ENCODE measurements around the gene FLNB.
A peak's percentile ranks its signal among the peaks of the same experiment; 100 is the strongest.
"Not testable (repeated sequence)": the region's sequence is repeated elsewhere in the genome, so short reads cannot be mapped to it uniquely, and the experiment has no call there.

Gene FLNB

DNA sequence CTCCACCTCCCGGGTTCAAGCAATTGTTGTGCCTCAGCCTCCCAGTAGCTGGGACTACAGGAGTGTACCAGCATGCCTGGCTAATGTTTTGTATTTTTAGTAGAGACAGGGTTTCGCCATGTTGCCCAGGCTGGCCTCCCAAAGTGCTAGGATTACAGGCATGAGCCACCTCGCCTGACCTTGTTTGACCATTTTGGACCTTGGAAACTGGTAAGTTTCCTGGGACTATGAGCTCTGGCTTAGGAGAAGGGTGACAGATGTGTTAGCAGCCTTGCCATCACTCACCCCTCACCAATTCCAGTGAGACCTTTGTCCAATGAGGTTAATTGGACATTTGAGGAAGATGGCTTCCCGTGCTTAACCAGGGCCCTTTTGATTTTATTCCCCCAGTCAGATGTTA is 182.7 kb downstream of the FLNB start:
- no peak for DNase-seq

DNA sequence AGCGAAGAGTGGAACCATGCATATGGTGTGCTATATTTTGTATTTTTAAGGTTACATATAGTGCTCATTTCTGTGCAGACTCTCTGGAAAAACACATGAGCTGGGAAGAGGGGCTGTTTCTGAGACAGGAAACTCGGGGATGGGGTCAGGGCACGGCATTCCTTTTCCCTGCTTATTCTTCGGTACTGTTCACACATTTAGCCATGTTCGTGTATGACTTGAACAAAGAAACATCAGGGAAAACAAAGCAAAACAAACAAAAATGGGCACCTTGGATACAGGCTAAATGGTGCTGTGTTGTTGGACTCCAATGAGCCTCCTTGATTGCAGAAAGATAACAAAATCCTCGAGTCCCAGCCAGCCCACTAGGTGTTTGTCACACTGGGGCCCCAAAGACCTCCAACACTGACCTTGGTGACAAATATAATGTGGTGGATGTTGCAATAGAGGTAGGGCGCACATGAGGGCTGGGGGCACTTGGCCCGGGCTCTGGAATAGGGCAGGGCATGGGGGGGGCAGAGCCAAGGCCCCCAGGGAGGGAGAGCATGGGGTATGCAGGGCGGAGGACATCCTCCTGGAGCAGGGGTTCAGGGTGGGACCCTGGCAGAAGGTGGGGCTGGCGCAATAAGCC is 183.3 kb downstream of the FLNB start:
- DNase-seq, result no peak

DNA sequence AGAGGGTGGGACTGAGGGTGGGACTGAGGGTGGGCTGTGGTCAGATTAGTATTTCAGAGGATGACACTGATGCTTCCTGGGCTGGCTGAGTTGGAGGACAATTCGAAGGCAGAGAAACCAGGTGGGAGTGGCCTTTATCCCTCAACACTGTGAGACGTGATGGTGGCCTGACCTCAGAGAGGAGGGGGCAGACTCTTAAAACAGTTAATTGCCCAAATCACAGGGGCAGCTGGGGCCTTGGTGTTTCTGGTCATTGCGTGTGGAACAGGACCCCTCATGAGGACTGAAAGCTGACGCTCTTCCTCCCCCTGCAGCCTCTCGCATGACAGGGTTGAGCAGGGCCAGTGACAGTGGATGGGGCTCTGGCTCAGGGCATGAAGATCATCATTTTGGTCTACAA is 183.8 kb downstream of the FLNB start:
- DNase-seq, result no peak

DNA sequence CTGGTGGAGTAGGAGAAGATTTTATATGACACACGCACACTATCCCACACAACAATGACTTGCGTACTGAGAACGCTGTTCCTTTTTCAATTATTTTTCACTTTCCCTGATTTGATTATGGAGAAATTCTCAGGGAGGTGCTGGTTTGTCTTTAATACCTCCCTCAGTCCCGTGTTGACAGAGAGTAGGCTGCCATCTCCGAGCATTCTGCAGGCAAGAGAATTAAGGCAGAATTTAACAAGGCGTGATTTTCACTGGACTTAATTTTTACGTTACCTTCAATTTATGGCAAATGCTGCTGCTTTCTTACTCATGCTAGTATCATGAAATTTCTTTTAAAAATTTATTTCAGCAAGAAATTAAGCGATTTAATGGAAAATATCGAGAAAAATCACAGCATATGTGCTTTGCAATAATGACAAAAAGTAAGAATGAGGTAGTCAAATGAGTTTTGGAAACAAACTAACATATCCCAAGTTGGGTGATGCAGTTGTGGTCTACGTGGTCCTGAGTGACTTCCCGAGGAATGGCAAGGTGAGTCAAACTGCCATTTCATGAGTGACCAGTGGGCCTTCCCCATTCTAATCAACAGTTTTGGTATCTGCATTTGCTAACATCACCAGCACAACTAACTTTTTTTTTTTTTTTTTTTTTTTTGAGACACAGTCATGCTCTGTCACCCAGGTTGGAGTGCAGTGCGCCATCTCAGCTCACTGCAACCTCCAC is 185.6 kb downstream of the FLNB start:
- DNase-seq, result no peak

DNA sequence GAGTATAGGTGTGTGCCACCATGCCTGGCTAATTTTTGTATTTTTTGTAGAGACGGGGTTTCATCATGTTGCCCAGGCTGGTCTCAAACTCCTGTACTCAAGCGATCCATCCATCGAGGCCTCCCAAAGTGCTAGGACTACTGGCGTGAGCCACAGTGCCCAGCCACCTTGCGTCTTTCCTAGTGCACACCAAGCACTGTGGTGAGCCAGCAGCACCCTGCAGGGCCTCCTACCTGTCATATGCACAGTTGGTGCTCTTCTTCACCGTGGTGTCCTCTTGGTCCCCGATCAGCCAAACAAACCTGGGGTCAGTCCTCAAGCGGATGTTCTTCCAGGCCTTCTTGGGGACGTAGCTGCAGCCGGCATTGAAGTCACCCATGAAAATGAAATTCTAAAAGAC is 189.4 kb downstream of the FLNB start:
- DNase-seq, result no peak

DNA sequence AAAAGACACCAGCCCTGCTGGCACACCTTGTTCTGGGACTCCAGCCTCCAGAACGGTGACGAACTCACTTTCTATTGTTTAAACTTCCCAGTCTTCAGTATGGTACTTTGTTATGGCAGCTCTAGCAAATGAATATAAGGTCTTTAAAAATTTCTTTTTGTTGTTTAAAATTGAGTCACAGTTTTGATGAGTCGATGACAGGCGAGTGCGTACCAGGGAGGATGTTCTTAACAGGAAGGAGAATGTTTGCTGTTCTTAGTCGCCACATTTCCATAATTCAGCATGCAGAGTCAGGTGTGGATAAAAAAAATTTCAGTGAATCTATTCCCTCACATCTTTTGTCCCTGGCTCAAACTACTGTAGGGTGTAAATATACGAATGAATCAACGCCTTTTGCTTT is 190.1 kb downstream of the FLNB start:
- no peak for DNase-seq

DNA sequence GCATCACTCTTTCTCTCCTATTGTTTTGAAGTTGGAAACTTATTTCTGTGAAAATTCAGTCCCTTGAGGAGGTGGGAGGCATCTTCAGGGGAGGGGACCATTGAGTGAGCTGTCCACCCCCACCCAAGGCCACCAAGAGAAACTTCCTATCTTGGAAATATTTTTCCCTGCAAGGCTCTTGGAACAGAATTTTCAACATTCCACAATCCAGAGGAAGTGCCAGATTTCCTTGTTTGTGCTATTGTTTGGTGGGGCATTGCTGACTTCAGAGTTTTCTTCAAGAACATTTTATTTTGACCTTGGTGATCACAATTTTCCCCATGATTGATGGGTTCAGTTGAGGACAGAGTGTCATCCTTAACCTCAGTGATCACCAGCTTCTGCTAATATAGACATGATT is 190.6 kb downstream of the FLNB start:
- DNase-seq, result no peak

DNA sequence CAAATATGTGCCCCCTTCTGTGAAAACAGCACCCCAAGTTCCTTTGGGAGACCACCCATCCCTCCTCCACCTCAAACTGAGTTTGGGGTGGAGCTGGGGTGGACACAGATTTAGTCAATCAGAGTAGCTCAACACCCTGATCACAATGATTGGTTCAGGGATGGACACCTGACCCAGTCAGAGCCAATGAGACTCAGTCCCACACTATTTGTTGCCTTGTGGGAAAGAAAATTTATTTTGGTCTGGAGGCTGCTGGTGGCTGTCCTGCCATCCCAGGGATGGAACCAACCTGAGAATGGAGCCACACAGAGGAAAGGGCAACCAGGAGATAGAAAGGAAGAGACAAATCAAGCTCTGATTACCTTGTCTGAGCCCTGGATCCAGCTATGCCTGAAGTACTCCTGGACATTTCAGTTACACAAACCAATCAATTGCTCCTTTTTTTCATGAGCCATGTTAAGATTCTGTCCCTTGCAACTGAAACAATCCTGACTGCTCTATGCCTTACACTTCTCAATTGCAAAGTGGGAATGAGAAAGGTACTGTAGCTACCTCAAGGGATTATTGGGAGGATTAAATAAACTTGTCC is 192.0 kb downstream of the FLNB start:
- DNase-seq, result no peak

DNA sequence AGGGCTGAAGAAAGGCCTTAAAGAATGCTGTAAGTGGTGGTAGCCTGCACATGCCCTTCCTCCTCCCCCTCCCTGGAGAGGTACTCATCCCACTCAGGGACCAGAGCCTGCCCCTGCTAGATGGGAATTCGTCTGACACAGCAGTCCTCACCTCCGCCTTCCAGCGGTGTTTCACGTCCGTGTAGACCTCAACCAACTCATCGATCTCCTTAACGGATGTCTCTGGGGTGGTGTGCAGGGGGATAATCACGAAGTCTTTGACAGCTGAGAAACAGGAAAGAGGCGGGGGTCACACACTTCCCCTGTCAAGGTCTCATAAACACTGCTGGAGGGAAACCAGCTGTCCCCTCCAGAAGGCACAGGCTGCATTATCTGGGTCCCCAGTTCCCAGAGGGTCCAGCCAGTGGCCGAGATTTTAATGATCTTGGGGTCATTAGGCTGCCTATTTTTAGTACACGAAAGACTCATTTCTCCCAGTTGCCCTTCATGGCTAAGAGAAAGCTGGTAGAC is 192.7 kb downstream of the FLNB start:
- no peak for DNase-seq

DNA sequence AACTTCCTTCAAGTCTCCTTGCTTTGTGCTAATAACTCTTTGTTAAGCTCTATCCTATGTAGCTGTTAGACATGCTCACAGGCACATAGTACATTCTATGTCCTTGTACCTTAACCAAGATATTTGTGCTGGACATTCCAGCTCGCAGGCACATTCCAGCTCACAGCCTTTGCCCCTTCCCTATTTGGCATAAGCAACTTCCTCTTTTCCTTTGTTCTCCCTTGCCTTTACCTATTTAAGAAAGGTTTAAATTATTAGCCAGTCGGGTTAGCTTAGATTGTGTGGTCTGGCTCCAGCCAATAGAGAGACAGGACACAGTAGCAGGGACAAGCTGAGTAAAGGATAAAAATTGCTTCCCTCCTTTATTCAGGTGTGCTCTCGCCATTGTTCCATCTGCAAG is 193.2 kb downstream of the FLNB start:
- DNase-seq, result not testable (repeated sequence)

DNA sequence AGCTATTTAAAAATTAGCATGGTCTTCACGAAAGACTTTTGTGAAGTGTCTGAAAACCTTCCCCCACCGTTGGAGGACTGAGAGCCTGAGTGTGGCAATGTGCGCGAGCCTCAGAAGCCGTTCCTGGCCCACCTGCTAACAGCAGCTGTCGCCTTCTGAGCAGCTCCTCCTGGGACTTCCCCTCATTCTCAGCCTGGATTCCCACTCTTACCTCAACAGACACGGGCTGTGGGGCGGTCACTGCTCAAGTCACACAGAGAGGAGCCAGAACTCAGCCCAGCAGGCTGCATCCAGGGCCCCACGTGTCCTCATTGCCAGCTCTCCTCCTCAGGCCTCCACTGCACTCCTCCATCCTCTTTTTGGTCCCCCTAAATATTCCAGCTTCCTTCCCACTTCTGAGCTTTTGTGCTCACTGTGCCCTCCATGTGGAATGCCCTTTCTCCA is 194.7 kb downstream of the FLNB start:
- DNase-seq, result peak; percentile 15

DNA sequence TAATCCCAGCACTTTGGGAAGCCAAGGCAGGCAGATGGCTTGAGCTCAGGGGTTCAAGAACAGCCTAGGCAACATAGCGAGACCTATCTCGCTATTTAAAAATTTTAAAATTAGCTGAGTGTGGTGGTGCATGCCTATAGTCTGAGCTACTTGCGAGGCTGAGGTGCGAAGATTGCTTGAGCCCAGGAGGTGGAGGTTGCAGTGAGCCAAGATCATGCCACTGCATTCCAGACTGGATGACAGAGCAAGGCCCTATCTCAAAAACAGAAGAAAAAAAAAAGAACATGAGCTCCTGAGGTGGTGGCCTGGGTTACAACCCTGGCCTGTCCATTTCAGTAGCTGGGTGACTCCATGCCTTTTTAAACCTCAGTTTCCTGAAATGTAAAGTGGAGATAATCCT is 195.3 kb downstream of the FLNB start:
- no peak for DNase-seq

DNA sequence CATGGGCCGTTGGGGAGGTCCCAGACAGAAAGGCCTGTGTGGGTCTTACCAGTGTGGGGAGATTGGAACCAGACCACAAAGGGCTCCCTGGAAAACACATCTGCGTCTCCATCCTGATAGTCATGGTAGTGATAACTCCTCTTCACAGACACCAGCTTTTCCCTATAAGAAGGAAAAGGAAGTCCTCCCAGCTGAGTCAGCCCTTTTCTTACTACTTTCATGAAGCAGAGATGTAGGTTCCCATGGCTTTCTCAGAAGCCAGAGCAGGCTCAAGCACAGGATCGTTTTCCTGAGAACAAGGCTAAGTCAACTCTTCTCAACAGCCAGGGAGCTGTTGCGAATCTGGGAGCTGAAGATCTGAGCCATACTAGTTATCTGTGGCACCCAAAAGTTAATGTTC is 196.5 kb downstream of the FLNB start:
- no peak for DNase-seq

DNA sequence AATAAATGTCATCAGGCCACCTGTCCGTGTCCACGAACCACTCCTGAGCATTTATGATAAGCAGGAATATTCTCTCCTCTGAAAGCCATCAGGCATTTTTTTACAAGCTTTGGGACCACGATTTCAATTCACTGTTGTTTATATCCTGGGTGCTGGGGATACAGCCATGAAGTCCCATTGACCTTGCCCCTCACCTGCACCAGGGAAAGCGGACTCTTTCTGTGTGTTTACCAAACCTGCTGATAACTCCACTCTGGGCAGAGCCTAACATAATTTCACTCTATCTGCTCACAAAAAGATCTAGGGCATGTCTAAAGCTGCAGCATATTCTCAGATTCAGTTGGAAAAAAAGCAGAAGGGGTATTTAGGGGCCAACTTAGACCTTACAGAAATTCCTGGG is 197.8 kb downstream of the FLNB start:
- no peak for DNase-seq

DNA sequence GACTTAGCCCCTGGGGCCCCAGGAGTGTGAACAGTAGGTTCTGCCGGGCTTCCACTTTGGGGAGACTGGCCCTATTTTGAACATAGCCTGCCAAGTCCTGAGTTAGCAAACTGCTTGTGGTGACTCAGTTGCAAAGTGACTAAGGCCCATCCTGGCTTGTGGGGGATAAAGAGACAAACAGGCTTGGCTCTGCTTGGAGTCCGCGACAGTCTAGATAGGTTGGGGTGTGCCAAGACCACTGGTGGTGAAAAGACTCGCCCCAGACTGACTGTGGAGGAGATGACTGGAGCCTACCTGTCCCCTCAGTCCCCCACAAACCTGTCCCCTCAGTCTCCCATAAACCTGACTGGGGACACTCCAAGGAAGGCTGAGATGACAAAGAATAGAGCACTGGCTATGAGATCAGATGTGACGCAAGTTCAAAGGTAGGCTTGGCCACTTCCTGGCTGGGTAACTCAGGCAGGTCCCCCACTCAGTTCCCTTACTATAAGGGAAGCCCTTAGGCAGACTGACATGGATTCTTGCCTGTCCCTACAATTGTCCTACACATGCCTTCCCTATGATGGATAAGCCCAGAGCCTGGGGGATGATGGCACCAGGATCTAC is 198.3 kb downstream of the FLNB start:
- peak; percentile 48 for DNase-seq

DNA sequence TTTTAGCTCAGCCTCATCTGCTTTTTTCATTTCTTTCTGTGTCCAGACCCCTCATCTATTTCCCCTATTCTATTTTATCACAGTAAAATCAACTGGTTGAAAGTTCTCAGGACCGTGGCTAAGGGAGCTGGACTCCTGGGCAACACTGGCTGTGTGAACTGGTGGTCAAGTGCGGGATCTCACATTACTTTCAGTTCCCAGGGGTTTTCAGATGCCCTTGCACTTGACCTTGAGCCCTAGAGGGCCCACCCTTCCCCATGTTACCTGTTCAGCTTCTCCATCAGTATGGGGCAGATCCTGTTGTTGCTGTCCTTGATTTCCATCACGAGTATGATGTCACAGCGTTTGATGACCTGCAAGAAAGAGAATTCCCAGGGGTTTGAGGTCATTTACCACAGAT is 199.7 kb downstream of the FLNB start:
- no peak for DNase-seq

DNA sequence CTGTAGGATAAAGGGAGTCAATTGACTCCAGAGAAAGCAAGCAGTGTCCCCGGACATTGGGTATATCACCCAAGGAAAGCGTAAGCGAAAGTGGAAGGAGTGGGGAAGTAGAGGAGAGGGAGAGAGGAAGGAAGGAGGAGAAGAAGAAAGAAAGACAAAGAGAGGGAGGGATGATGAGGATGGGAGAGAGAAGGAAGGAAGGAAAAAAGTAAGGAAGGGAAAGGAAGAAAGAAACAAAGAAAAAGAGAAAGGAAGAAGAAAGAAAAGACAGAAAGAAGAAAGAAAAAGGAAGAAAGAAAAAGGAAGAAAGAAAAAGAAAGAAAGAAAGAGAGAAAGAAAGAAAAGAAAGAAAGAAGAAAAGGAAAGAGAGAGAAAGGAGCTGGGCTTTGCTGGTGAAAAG is 201.7 kb downstream of the FLNB start:
- no peak for DNase-seq

DNA sequence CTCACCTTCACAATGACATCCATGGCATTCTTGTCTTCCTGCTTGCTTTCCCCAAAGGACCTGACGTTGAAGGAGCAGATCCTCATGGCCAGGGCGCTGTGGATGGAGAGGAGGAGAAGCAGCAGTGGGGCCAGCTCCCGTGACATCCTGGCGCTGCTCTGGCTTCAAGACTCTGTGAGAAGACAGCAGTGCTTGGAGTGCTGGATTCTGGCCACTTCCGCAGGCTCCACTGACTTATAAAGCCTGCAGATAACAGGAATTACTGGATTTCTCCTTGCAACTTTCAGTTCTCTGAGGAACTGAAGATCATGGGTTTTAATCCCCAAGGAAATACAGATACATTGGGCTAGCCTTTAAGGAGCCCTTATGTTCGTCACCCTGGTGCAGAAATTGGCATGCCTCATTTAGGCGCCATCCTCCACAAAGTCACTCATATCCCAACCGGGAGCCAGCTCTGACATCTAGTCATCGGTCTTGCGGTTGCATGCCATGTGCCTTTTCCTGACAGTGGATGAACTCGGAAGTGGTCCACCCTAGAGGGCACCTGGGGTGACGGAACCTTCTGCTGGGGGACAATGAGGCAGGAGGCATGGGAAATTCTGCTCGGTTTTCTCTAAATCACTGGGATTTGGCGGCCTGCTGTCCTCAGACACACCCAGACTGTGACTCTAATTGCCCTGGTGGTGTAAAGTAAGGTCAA is 202.7 kb downstream of the FLNB start, which contains the start of gene DNASE1L3:
Gene DNASE1L3, minus strand, starts transcription at position 212 of the 700 bp plus-strand sequence. Its CDS starts 66 bp downstream, at position 146.
- DNase-seq, result no peak

DNA sequence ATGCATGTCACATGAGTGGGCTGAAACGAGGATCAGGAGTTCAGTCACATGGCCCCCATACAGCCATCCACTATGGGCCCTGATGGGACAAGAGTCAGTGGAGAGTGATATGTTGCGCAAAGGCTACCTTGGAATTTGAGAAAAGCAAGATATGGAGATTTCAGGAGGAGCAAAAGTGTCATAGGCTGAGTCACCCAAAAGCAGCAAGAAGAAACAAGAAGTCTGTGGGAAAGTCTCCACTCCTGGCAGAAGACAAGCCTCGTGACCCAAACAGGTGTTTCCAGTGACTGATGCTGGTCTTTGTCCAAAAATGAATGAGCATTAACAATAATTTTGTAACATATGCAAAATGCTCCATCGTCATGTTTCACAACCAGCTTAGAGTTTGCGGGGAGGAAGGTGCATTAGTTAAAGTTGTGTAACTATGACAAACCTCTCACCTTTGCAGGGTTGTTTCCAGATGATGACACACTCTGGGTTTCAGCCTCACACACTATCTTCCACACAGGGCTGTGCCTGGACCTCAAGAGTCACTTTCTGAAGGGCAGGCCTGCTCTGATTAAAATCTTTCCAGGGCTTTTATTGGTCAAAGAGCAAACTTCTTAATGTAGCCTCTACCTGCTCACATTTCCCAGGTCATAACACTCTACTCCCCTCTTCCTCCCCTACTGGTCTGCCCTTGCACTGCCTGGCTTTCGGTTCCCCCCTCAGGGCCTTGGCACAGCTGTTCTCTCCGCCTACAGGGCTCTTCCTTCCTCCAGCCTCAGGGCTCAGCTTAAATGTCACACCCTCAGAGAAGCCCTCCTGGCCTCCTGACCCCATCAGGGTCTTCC is 206.5 kb downstream of the FLNB start:
- peak; percentile 70 for DNase-seq

DNA sequence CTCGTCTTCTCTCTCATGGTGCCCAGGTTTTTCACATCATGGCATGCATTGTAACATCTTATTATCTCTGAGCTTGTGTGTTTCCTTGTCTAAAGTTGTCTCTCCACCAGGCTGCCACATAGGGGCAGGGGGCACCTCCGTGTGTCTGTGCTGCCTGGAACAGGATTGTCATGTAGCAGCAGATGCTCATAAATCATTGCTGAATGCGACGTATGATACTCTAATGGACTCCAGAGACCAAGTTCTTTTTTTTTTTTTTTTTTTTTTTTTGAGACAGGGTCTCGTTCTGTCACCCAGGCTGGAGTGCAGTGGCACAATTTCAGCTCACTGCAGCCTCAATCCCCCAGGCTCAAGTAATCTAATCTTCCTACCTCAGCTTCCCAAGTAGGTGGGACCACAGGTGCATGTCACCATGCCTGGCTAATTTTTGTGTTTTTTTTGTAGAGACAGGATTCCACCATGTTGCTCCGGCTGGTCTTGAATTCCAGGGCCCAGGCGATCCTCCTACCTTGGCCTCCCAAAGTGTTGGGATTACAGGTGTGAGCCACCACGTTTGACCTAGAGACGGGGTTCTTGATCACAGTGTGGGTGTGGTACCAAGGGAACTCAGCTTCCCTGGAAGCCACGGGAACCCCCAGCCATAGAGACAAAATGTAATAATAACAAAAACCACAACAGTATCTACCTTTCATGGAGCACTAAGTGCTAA is 207.2 kb downstream of the FLNB start:
- DNase-seq, result no peak

DNA sequence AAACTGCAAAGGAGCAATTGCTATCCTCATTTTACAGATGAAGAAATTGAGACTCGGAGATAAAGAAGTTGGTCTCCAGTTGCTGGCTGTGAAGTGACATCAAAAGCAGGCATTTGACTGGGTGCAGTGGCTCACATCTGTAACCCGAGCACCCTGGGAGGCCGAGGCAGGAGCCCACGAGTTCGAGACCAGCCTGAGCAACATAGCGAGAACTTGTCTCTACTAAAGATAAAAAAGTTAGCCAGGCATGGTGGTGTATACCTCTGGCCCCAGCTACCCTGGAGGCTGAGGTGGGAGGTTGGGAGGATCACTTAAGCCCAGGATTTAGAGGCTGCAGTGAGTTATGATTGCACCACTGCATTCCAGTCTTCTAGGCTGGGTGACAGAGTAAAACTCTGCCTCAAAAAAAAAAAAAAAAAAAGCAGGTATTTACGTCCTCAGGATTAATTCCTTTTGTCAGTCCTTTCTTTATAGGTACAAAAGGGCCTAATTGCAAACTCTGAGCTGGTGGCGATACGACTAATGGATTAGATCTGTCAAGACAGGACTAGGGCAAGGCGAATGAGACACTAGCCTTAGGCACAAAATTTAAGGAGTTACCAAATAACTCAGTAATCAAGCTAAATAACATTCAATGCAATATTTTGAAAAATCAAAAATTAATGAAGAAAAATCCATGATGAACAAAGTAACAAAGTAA is 208.4 kb downstream of the FLNB start:
- no peak for DNase-seq
